Omental fat pad (tissue), 4 donors: Measurements from ENCODE around the gene ECT2L. TPM values are rescaled to one million over a fixed set of nuclear protein-coding genes. Genes with fewer than 3 reads are reported as not detected.

Source experiments
- ATAC-seq: fragments of 150-250 bp; one replicate; pipeline ENCODE4 v1.9.1; 2016; ENCODE audit warnings: mild to moderate bottlenecking, moderate library complexity; ENCODE audit not compliant: low FRiP score
- DNase-seq: peaks from one replicate; pipeline ENCODE4 v3.0.0-alpha.2; 2019; ENCODE audit warnings: low spot score
- total RNA-seq, 4 donors: library from RNA; depleted of rRNA; stranded (reverse); fragments of >200 nt; gene quantifications; one replicate each; pipeline ENCODE4 v1.1.0, GENCODE V29; 2016
- TF ChIP-seq, protein P1 (sequence below), 3 donors: fragments of 450-650 bp; IDR thresholded peaks; one replicate each; pipeline ENCODE4 v1.5.1; 2016 to 2017; ENCODE audit warnings: antibody characterized with exemption in 3 of 3, mild to moderate bottlenecking in 3 of 3, moderate library complexity in 2 of 3

The ECT2L gene
- total RNA-seq, 4 donors from 2014 or later: 4.1 TPM; not detected in 3

DNA sequence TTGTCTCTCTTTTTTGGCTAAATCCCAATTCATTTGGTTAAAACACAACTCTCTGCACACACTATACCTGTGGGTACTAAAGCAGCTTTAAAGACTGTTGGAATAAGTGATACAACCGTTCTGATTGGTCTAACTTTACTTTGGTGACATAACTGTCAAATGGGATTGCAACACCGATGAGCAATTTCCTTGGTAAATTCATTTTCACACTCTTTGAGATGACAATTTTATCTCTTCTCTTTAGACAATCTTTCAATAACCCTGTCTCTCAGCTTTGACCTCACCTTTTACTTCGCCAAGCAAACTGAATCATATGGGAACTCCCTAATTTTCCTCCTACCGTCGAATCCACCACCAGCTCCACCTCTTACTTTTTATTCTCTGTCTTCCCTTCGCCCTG is 60.8 kb downstream of the ECT2L start:
- TF ChIP-seq, protein P1, sequence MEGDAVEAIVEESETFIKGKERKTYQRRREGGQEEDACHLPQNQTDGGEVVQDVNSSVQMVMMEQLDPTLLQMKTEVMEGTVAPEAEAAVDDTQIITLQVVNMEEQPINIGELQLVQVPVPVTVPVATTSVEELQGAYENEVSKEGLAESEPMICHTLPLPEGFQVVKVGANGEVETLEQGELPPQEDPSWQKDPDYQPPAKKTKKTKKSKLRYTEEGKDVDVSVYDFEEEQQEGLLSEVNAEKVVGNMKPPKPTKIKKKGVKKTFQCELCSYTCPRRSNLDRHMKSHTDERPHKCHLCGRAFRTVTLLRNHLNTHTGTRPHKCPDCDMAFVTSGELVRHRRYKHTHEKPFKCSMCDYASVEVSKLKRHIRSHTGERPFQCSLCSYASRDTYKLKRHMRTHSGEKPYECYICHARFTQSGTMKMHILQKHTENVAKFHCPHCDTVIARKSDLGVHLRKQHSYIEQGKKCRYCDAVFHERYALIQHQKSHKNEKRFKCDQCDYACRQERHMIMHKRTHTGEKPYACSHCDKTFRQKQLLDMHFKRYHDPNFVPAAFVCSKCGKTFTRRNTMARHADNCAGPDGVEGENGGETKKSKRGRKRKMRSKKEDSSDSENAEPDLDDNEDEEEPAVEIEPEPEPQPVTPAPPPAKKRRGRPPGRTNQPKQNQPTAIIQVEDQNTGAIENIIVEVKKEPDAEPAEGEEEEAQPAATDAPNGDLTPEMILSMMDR (IDR thresholded peaks at IDR 0.05): no peak
- no peak for DNase-seq
- no peak for ATAC-seq

DNA sequence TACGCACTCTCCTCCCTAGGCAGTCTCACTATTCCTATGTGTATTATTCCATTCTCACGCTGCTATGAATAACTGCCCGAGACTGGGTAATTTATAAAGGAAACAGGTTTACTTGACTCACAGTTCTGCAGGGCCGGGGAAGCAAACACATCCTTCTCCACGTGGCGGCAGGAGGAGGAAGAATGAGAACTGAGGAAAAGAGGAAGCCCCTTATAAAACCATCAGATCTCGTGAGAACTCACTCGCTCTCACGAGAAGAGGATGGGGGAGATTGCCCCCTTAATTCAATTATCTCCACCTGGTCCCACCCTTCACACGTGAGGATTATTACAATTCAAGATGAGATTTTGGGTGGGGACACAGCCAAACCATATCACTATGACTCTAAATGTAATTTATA is 61.9 kb downstream of the ECT2L start:
- no peak for ATAC-seq

DNA sequence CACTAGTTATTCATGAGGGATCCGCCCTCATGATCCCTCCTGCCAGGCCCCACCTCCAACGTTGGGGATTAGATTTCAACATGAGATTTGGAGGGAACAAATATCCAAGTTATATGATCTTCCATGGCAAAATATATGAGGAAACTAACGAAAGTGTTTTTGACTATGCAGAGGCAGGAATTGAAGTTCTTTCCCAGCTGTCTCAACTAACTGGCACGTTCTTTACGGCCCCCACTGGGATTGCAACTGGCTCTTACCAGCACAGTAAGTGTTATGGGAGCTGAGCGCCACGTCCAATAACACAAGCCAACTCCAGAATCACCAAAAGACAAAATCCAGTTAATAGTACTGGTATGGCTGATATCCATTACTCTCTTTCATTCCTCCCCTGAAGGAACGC is 66.6 kb downstream of the ECT2L start:
- DNase-seq (no peak), ATAC-seq (no peak)
- TF ChIP-seq, protein P1 (IDR thresholded peaks at IDR 0.05): no peak

More for the DNA sequence above, 61.9 kb downstream of the ECT2L start:
- no peak for DNase-seq
- TF ChIP-seq, protein P1 (IDR thresholded peaks at IDR 0.05): no peak

DNA sequence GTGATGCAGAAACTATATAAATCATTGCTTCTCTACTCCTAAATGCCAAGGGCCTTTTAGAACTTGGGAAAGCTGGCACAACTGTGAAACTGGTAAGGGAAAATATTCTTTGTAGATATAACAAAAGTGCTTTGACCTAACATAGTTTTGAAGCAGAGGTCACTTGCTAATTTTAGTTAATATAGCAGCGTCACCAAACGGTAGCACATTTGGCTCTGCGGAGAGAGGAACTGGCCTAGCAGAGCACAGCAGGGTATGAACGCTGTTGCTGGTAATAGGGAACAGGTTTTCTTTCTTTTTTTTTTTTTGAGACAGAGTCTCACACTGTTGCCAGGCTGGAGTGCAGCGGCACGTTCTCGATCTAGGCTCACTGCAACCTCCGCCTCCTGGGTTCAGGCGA is 67.4 kb downstream of the ECT2L start:
- TF ChIP-seq, protein P1 (IDR thresholded peaks at IDR 0.05): no peak
- DNase-seq: no peak
- ATAC-seq: no peak

DNA sequence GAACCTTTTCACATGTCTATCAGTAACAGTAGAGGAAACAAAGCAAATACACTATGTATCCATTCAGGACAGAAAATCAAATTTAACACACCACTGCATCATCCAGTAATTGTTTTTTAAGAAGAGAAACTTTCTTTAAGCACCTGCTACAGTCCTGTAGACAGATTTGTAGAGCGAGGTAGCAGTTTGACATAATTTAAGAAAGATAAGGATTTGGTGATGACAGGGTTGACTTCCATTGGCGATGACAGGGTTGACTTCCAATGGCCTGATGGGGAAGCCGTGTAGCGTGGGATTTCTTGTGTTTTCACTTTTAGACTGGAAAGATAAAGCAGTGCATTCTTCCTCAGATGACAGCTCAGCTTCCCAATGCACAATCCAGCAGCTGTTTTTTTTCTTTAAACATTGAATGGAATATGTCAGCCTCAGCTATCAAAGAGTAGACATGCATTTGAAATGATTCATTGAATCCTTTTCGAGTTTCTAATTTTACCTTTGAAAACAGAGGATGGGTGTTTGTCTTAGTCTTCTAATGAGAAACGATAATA is 68.5 kb downstream of the ECT2L start:
- no peak for DNase-seq
- TF ChIP-seq, protein P1 (IDR thresholded peaks at IDR 0.05): no peak
- no peak for ATAC-seq

DNA sequence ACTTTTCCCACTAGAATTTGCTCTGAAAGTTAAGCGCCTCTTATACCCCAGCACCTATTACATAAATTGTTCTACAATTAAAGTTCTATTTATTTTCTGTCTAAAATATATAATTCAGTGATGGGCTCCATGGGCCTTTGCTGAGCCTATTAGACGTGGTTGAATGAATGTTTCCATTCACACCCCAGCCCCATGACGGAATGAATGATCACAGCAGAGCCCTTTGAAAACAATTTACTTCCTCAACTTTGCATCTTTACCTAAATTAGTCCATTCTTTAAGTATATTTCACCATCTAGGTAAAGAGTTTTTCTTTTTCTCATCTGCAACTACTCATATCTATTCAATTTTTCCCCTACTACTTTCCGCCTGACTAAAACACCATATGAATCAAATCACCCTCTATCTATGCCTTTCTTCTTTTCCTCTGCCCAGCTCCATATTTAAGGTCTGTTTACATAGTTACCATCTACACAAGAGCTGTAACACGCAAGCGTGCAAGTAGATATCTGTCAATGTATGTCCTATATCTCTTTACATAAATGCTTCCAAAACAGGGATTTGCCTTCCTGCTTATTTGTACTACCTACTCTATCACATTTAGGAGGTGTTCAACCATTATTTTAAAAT is 69.7 kb downstream of the ECT2L start:
- DNase-seq (no peak), ATAC-seq (no peak)
- TF ChIP-seq, protein P1 (IDR thresholded peaks at IDR 0.05): no peak

DNA sequence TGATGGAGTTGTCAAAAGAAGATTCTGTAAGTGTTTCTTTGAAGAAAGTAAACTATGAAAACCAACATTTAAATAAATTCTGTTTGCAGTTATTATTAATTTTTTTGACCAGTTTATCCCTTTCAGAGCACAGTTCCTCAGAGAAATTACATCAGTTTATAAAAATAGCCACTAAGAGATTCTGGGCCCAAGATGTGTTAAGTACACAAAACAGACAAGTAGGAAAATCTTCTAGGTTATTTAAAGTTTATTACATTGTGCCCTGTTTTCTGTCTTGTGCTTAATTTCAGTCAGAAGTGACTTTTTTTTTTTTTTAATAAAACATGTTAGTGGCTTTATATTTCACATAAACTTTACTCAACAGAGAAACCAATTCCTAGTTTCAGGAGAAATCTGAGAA is 72.3 kb downstream of the ECT2L start:
- TF ChIP-seq, protein P1 (IDR thresholded peaks at IDR 0.05): no peak
- no peak for DNase-seq
- ATAC-seq: no peak
